ENCODE measurements around the gene PRR12. TPM values are rescaled to one million over a fixed set of nuclear protein-coding genes. Genes with fewer than 3 reads are reported as not detected.

Gene PRR12
- total and polyA plus RNA-seq, 2 donors (not counting 3 experiments of a cell fraction or from before 2014, with no cell fraction given): 1.9 to 37.0 TPM

DNA sequence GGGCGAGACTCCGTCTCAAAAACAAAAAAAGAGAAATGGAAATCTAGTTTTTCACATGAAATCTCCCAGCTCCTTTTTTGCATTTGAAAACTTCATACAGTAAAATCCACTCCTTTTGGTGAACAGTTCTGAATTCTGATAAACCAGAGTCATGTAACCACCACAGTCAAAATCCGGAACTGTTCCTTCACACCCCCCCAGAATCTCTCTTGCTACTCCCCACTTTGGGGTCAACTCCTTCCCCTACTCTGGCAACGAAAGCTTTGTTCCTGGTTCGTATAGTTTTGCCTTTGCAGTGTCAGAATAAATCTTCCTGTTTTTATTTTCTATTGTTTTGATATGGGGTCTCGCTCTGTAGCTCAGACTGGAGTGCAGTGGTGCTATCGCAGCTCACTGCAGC is 39.5 kb upstream of the PRR12 start:
- no peak overlapping the region for H3K9ac ChIP-seq (replicated peaks; ENCODE audit: extremely low read depth, insufficient read depth, low read length)
- DNase-seq (ENCODE audit: low read depth, low spot score) (no peak), FAIRE-seq (no peak)
- H3K4me3 ChIP-seq (replicated peaks in 1 of 3; ENCODE audit: insufficient read depth in 1 of 3, low read depth in 1 of 3, low read length in 3 of 3): no peak overlapping the region
- no peak overlapping the region for H3K4me2 ChIP-seq (ENCODE audit: insufficient read depth, low read length)
- no peak overlapping the region for H3K27ac ChIP-seq (ENCODE audit: insufficient read depth, low read depth, low read length)
- no peaks in the 10 kb centered on the region for H3K9me1 ChIP-seq (replicated peaks; ENCODE audit: control insufficient read depth, extremely low read depth, insufficient read depth, low read length)
- no TSS peak for BruUV-seq (replicated peaks)
- peaks cover 4 to 6% of the 10 kb centered on the region in 2 experiments for H3K36me3 ChIP-seq (ENCODE audit: control insufficient read depth in 2 of 2, extremely low read depth in 1 of 2, insufficient read depth in 2 of 2, low read length in 2 of 2)
- H3K27me3 ChIP-seq (ENCODE audit: control insufficient read depth in 2 of 2, insufficient read depth in 2 of 2, low read length in 2 of 2): no peaks in the 10 kb centered on the region
- intact Hi-C loops (cut with micrococcal nuclease) (no loop called here), dilution Hi-C loops (cut with MboI; ENCODE audit: extremely low pct_ligation_motif_present, low sequenced_read_pairs) (no loop called here)
- H3K9me3 ChIP-seq (replicated peaks; ENCODE audit: control insufficient read depth, insufficient read depth, low read length): no peaks in the 10 kb centered on the region
- peaks cover 24% of the 10 kb centered on the region for H3K4me1 ChIP-seq (ENCODE audit: control insufficient read depth, extremely low read depth, insufficient read depth, low read length)
- ChIA-PET CTCF (interaction anchor here (1.5 to 4.6 kb wide), 3 partner anchors 19 to 49 kb away, joined by 5 to 50 read pairs (median 12); no protein-coding TSS in a partner anchor), POLR2A (no interaction called here)
- no peaks in the 10 kb centered on the region for H3K79me2 ChIP-seq (ENCODE audit: control insufficient read depth, insufficient read depth, low read length)
- TF ChIP-seq FOS (IDR thresholded peaks at IDR 0.05; ENCODE audit: borderline replicate concordance, insufficient read depth, low read length) (no peak), GATA2 (IDR thresholded peaks at IDR 0.05; ENCODE audit: insufficient read depth, insufficient read length, low read depth, low read length) (no peak), CTCF (IDR thresholded peaks at IDR 0.05; ENCODE audit: extremely low read depth in 1 of 2, insufficient read depth in 1 of 2, low read depth in 1 of 2, low read length in 2 of 2) (no peak), MYC (IDR thresholded peaks at IDR 0.05; ENCODE audit: low read depth, low read length) (no peak), POLR2A (IDR thresholded peaks at IDR 0.05; ENCODE audit: low read depth, low read length) (no peak), POLR2AphosphoS5 (IDR thresholded peaks at IDR 0.05; ENCODE audit: insufficient read depth, low read depth, low read length) (no peak), EZH2 (IDR thresholded peaks at IDR 0.05; ENCODE audit: borderline replicate concordance, low read depth, low read length, severe bottlenecking) (no peak)
- TF ChIP-seq, protein P1, sequence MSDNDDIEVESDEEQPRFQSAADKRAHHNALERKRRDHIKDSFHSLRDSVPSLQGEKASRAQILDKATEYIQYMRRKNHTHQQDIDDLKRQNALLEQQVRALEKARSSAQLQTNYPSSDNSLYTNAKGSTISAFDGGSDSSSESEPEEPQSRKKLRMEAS (IDR thresholded peaks at IDR 0.05; ENCODE audit: insufficient read depth, insufficient read length): no peak
- no peak overlapping the region for H2AFZ ChIP-seq (ENCODE audit: low read depth, low read length)
- H4K20me1 ChIP-seq (replicated peaks; ENCODE audit: control insufficient read depth, extremely low read depth, insufficient read depth, low read length): no peaks in the 10 kb centered on the region
